Calu3 (cell line): ENCODE results near the gene NR2F1-AS1. TPM values are rescaled to one million over a fixed set of nuclear protein-coding genes. Genes with fewer than 3 reads are reported as not detected.

Source experiments
- BruUV-seq: library from RNA; stranded (reverse); fragments of 400-500 nt; replicated peaks from 2 replicates; lab custom pipeline; 2021; lab: Mats Ljungman, UMichigan
- CTCF ChIA-PET: fragments of 300-600 bp; sonication (Branson Sonifier 250); formaldehyde crosslinking; loops from one replicate; lab custom pipeline; 2022; ENCODE audit warnings: antibody characterized with exemption; lab: Charles Lee
- DNase-seq: peaks from one replicate; pipeline ENCODE4 v3.0.0; 2022
- H3K27ac Mint-ChIP-seq: one replicate; pipeline ENCODE4 v1.8.0; 2022; ENCODE audit warnings: mixed read lengths; ENCODE audit not compliant: unreplicated experiment
- H3K27me3 Mint-ChIP-seq: one replicate; pipeline ENCODE4 v1.8.0; 2022; ENCODE audit warnings: mixed read lengths; ENCODE audit not compliant: unreplicated experiment
- H3K36me3 Mint-ChIP-seq: one replicate; pipeline ENCODE4 v1.8.0; 2022; ENCODE audit warnings: mild to moderate bottlenecking, moderate library complexity, mixed read lengths; ENCODE audit not compliant: insufficient read depth, unreplicated experiment
- H3K4me1 Mint-ChIP-seq: one replicate; pipeline ENCODE4 v1.8.0; 2022; ENCODE audit warnings: mild to moderate bottlenecking, low read depth, mixed read lengths; ENCODE audit not compliant: unreplicated experiment
- H3K4me3 Mint-ChIP-seq: one replicate; pipeline ENCODE4 v1.8.0; 2022; ENCODE audit warnings: mild to moderate bottlenecking, low read depth, moderate library complexity, mixed read lengths; ENCODE audit not compliant: unreplicated experiment
- H3K9me3 Mint-ChIP-seq: one replicate; pipeline ENCODE4 v1.8.0; 2022; ENCODE audit warnings: low read depth, mixed read lengths; ENCODE audit not compliant: unreplicated experiment
- CTCF ChIP-seq: fragments of 200-600 bp; IDR thresholded peaks from one replicate; pipeline ENCODE4 v1.8.0; 2022; ENCODE audit warnings: antibody characterized with exemption; ENCODE audit not compliant: unreplicated experiment
- intact Hi-C: fragments of 100-400 bp; cut with micrococcal nuclease; formaldehyde crosslinking; loops from one replicate; pipeline ENCODE4 v1.10.0; 2022; ENCODE audit not compliant: unreplicated experiment
- total RNA-seq: library from RNA; stranded (reverse); gene quantifications from 2 replicates; pipeline ENCODE4 v1.2.3, GENCODE V29; 2022

Gene NR2F1-AS1
- total RNA-seq, 1 experiment from 2014 or later: 20.9 TPM

- no peak for DNase-seq
These were observed 126.1 kb downstream of the NR2F1-AS1 start for GRCh38 chr5:93454896-93455295.

GRCh38 chr5:93452255-93452654, 128.8 kb downstream of the NR2F1-AS1 start:
- Mint-ChIP-seq H3K9me3 (no peaks in the 10 kb centered on the region), H3K4me1 (no peaks in the 10 kb centered on the region), H3K36me3 (no peaks in the 10 kb centered on the region), H3K27ac (no peak overlapping the region), H3K4me3 (no peak overlapping the region), H3K27me3 (no peaks in the 10 kb centered on the region)
- no TSS peak for BruUV-seq
- CTCF ChIA-PET: no interaction called here
- intact Hi-C loops: no loop called here
- no peak for TF ChIP-seq CTCF
- DNase-seq: no peak

More at GRCh38 chr5:93454896-93455295, 126.1 kb downstream of the NR2F1-AS1 start:
- H3K4me3 Mint-ChIP-seq: no peak overlapping the region
- no peaks in the 10 kb centered on the region for H3K27me3 Mint-ChIP-seq
- no peaks in the 10 kb centered on the region for H3K4me1 Mint-ChIP-seq
- intact Hi-C loops: no loop called here
- CTCF ChIA-PET: interaction anchor here (0.6 kb wide), 2 partner anchors 212 to 1851 kb away, joined by 3 to 8 read pairs; no protein-coding TSS in a partner anchor
- no TSS peak for BruUV-seq
- no peak for TF ChIP-seq CTCF
- no peaks in the 10 kb centered on the region for H3K36me3 Mint-ChIP-seq
- H3K9me3 Mint-ChIP-seq: no peaks in the 10 kb centered on the region
- no peak overlapping the region for H3K27ac Mint-ChIP-seq

- TF ChIP-seq CTCF: no peak
- Mint-ChIP-seq H3K27ac (no peak overlapping the region), H3K4me3 (no peak overlapping the region), H3K27me3 (no peaks in the 10 kb centered on the region), H3K4me1 (no peaks in the 10 kb centered on the region), H3K9me3 (peaks cover 4% of the 10 kb centered on the region), H3K36me3 (no peaks in the 10 kb centered on the region)
- CTCF ChIA-PET: no interaction called here
- intact Hi-C loops: no loop called here
- no TSS peak for BruUV-seq
- no peak for DNase-seq
These were observed 142.9 kb downstream of the NR2F1-AS1 start for GRCh38 chr5:93438124-93438523.

- TF ChIP-seq CTCF: no peak
- intact Hi-C loops: no loop called here
- peaks cover 2% of the 10 kb centered on the region for H3K9me3 Mint-ChIP-seq
- H3K27ac Mint-ChIP-seq: no peak overlapping the region
- H3K4me3 Mint-ChIP-seq: no peak overlapping the region
- H3K4me1 Mint-ChIP-seq: no peaks in the 10 kb centered on the region
- CTCF ChIA-PET: no interaction called here
- no TSS peak for BruUV-seq
- H3K27me3 Mint-ChIP-seq: no peaks in the 10 kb centered on the region
- H3K36me3 Mint-ChIP-seq: no peaks in the 10 kb centered on the region
- DNase-seq: no peak
These were observed 144.9 kb downstream of the NR2F1-AS1 start for GRCh38 chr5:93436083-93436482.
